A673 (cell line): ENCODE results near the gene HPX.

Source experiments
- EZH2 ChIP-seq: fragments of 200-600 bp; sonication (generic); IDR thresholded peaks from 2 replicates; pipeline ENCODE4 v1.6.1; 2017; ENCODE audit warnings: borderline replicate concordance, low read depth, mild to moderate bottlenecking, mixed read lengths, antibody characterized with exemption, low read length; ENCODE audit not compliant: poor library complexity, severe bottlenecking
- TF ChIP-seq, protein P1 (sequence below): fragments of 300-800, 200-600 bp; sonication (generic); conservative IDR thresholded peaks from 2 replicates; pipeline ENCODE4 v1.5.1; 2017; ENCODE audit warnings: low read depth, mild to moderate bottlenecking, antibody characterized with exemption, low read length, moderate library complexity, mixed read lengths

DNA sequence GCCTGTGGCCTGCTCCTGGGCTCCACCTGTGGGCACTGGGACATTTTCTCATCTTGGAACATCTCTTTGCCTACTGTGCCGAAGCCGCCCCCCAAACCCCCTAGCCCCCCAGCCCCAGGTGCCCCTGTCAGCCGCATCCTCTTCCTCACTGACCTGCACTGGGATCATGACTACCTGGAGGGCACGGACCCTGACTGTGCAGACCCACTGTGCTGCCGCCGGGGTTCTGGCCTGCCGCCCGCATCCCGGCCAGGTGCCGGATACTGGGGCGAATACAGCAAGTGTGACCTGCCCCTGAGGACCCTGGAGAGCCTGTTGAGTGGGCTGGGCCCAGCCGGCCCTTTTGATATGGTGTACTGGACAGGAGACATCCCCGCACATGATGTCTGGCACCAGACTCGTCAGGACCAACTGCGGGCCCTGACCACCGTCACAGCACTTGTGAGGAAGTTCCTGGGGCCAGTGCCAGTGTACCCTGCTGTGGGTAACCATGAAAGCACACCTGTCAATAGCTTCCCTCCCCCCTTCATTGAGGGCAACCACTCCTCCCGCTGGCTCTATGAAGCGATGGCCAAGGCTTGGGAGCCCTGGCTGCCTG, 49.2 kb downstream of the HPX start:
- no peak for TF ChIP-seq EZH2
- TF ChIP-seq, protein P1, sequence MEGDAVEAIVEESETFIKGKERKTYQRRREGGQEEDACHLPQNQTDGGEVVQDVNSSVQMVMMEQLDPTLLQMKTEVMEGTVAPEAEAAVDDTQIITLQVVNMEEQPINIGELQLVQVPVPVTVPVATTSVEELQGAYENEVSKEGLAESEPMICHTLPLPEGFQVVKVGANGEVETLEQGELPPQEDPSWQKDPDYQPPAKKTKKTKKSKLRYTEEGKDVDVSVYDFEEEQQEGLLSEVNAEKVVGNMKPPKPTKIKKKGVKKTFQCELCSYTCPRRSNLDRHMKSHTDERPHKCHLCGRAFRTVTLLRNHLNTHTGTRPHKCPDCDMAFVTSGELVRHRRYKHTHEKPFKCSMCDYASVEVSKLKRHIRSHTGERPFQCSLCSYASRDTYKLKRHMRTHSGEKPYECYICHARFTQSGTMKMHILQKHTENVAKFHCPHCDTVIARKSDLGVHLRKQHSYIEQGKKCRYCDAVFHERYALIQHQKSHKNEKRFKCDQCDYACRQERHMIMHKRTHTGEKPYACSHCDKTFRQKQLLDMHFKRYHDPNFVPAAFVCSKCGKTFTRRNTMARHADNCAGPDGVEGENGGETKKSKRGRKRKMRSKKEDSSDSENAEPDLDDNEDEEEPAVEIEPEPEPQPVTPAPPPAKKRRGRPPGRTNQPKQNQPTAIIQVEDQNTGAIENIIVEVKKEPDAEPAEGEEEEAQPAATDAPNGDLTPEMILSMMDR = no peak
